Ammon's horn (tissue), 1 donor: ENCODE measurements around the gene BPIFB3.

Source experiments
- DNase-seq: peaks from one replicate; pipeline ENCODE4 v3.0.0-alpha.2; 2016; ENCODE audit warnings: low spot score

Gene BPIFB3

GRCh38 chr20:33015700-33016580, 37.8 kb upstream of the BPIFB3 start:
- no peak for DNase-seq

GRCh38 chr20:33016581-33017109, 37.1 kb upstream of the BPIFB3 start:
- no peak for DNase-seq

- no peak for DNase-seq
These were observed 36.2 kb upstream of the BPIFB3 start for GRCh38 chr20:33017542-33017941.

GRCh38 chr20:33018169-33018931, 35.4 kb upstream of the BPIFB3 start:
- DNase-seq = no peak

GRCh38 chr20:33019465-33020277, 34.0 kb upstream of the BPIFB3 start:
- DNase-seq = no peak

- DNase-seq = no peak
These were observed 33.2 kb upstream of the BPIFB3 start for GRCh38 chr20:33020278-33021161.

GRCh38 chr20:33021879-33022278, 31.8 kb upstream of the BPIFB3 start:
- no peak for DNase-seq

- DNase-seq = no peak
These were observed 31.4 kb upstream of the BPIFB3 start for GRCh38 chr20:33022289-33022688.

- DNase-seq = no peak
These were observed 30.8 kb upstream of the BPIFB3 start for GRCh38 chr20:33022694-33023438.

- DNase-seq = no peak
These were observed 30.1 kb upstream of the BPIFB3 start for GRCh38 chr20:33023439-33024242.

- DNase-seq = no peak
These were observed 29.5 kb upstream of the BPIFB3 start for GRCh38 chr20:33024243-33024560.

GRCh38 chr20:33024609-33025317, 28.9 kb upstream of the BPIFB3 start:
- no peak for DNase-seq

GRCh38 chr20:33025318-33025876, 28.3 kb upstream of the BPIFB3 start:
- no peak for DNase-seq

GRCh38 chr20:33026072-33026778, 27.5 kb upstream of the BPIFB3 start:
- no peak for DNase-seq

GRCh38 chr20:33026779-33027759, 26.6 kb upstream of the BPIFB3 start:
- DNase-seq = no peak
